Natural killer cell (primary cell): ENCODE results near the gene DUSP5. TPM values are rescaled to one million over a fixed set of nuclear protein-coding genes. Genes with fewer than 3 reads are reported as not detected.

ENCODE experiments used
- ATAC-seq, 3 donors: fragments of 150-1000 bp in 2 of 3; fragments of 200-7000 bp in 1 of 3; cut with Tn5 transposase; 1 replicate in 1 of 3; 2 replicates in 2 of 3; pipeline ENCODE4 v1.10.0; 2021; ENCODE audit warnings: mild to moderate bottlenecking in 2 of 3, moderate library complexity in 2 of 3
- DNase-seq, 2 donors: peaks; one replicate each; pipeline versions ENCODE4 v3.0.0 to v3.0.0-alpha.2; 2013 to 2021; ENCODE audit warnings: mixed read lengths in 1 of 2
- H3K27ac ChIP-seq: one replicate; pipeline ENCODE4 v1.5.1; 2013; ENCODE audit warnings: mild to moderate bottlenecking, low read length
- H3K27me3 ChIP-seq: one replicate; pipeline ENCODE4 v1.6.1; 2013; ENCODE audit warnings: low read length; ENCODE audit not compliant: control insufficient read depth, insufficient read depth
- H3K36me3 ChIP-seq: one replicate; pipeline ENCODE4 v1.6.1; 2013; ENCODE audit warnings: low read length; ENCODE audit not compliant: control insufficient read depth, insufficient read depth
- H3K4me1 ChIP-seq: one replicate; pipeline ENCODE4 v1.6.1; 2013; ENCODE audit warnings: low read length; ENCODE audit not compliant: control insufficient read depth, insufficient read depth
- H3K4me3 ChIP-seq: one replicate; pipeline ENCODE4 v1.5.1; 2013; ENCODE audit warnings: low read length
- H3K9me3 ChIP-seq: one replicate; pipeline ENCODE4 v1.6.1; 2013; ENCODE audit warnings: low read length; ENCODE audit not compliant: control insufficient read depth, insufficient read depth
- H3K27ac Mint-ChIP-seq, 2 donors: one replicate each; pipeline ENCODE4 v1.8.0; 2022; ENCODE audit warnings: mild to moderate bottlenecking in 2 of 2, mixed read lengths in 2 of 2, moderate library complexity in 1 of 2
- H3K27me3 Mint-ChIP-seq, 2 donors: one replicate each; pipeline ENCODE4 v1.8.0; 2022; ENCODE audit warnings: low read depth in 2 of 2, mixed read lengths in 2 of 2
- H3K36me3 Mint-ChIP-seq: one replicate; pipeline ENCODE4 v1.8.0; 2022; ENCODE audit warnings: mixed read lengths
- H3K4me1 Mint-ChIP-seq, 2 donors: one replicate each; pipeline ENCODE4 v1.8.0; 2022; ENCODE audit warnings: mixed read lengths in 2 of 2
- H3K4me3 Mint-ChIP-seq: one replicate; pipeline ENCODE4 v1.8.0; 2022; ENCODE audit warnings: mild to moderate bottlenecking, moderate library complexity, mixed read lengths
- H3K9me3 Mint-ChIP-seq, 2 donors: one replicate each; pipeline ENCODE4 v1.8.0; 2022; ENCODE audit warnings: mixed read lengths in 2 of 2
- CTCF ChIP-seq: fragments of 200-600 bp; IDR thresholded peaks from one replicate; pipeline ENCODE4 v1.8.0; 2022; ENCODE audit warnings: antibody characterized with exemption
- WGBS: methylation state at CpG from one replicate; pipeline ENCODE4 v1.1.7; 2013; ENCODE audit warnings: missing lambda C conversion rate; ENCODE audit not compliant: insufficient coverage; 5-methylcytosine and 5-hydroxymethylcytosine counted together
- intact Hi-C: fragments of 100-400 bp; cut with micrococcal nuclease; formaldehyde crosslinking; loops from one replicate; pipeline ENCODE4 v1.14.2; 2022
- total RNA-seq, 4 donors: library from RNA; stranded (reverse); fragments of 120-200 nt in 1 of 4; gene quantifications; one replicate each; pipeline versions ENCODE4 v1.2.3 to v1.2.4, GENCODE V29; 2013 to 2022

The DUSP5 gene
- total RNA-seq, 3 donors from 2014 or later (not counting 1 experiment from before 2014, with no cell fraction given) = 56.3 to 98.9 (median 69.6) TPM

DNA sequence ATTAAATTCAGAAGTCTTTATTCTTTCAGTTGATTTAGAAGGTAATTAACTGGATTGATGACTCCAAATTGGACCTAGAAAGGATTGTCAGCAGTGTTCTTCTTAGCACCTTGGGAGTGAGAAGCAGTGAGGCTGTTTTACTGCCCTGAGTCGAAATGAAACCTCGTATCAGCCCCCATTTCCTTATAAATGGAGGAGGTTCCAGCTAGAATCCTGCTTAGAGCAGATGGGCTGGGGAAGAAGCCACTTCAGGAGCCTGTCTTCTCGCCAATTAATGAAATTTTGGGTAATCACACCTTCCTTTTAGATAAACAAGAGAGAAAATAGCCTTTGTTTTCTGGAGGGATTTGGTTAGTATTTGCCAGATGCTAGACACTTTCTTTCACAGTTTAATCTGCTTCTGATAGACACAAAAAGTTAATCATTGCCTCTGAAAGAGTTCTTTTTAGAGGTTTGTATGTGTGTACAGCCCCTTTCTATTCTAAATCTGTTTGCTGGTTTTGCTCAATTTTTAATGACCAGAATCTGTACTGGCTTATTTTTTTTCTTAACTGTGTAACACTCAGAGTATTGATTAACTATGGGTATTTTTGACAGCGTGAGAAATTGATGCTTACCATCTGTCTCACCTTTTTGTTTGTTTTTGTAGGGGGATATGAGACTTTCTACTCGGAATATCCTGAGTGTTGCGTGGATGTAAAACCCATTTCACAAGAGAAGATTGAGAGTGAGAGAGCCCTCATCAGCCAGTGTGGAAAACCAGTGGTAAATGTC, 4.6 kb downstream of the DUSP5 start:
- H3K27me3 ChIP-seq = no peaks in the 10 kb centered on the region
- no peak for ATAC-seq
- H3K36me3 Mint-ChIP-seq = no peaks in the 10 kb centered on the region
- peaks cover 7% of the 10 kb centered on the region for H3K36me3 ChIP-seq
- WGBS = 81% methylated on average over 5 of the region's 6 CpGs
- no peaks in the 10 kb centered on the region for H3K9me3 ChIP-seq
- peaks cover 75 to 81% of the 10 kb centered on the region in 2 donors for H3K4me1 Mint-ChIP-seq
- H3K4me3 Mint-ChIP-seq = peak overlapping the region; percentile 76
- H3K4me3 ChIP-seq = no peak overlapping the region
- peak overlapping the region; percentile 95 for H3K27ac ChIP-seq
- peak overlapping the region; percentile 96 for H3K27ac Mint-ChIP-seq
- H3K9me3 Mint-ChIP-seq = no peaks in the 10 kb centered on the region
- TF ChIP-seq CTCF = no peak
- peaks cover 69% of the 10 kb centered on the region for H3K4me1 ChIP-seq
- intact Hi-C loops = no loop called here
- no peaks in the 10 kb centered on the region for H3K27me3 Mint-ChIP-seq
- DNase-seq = no peak

- Histone ChIP-seq H3K27me3 (no peaks in the 10 kb centered on the region), H3K4me3 (no peak overlapping the region), H3K9me3 (no peaks in the 10 kb centered on the region), H3K27ac (peak overlapping the region; percentile 95), H3K36me3 (peaks cover 8% of the 10 kb centered on the region), H3K4me1 (peaks cover 68% of the 10 kb centered on the region)
- intact Hi-C loops = no loop called here
- Mint-ChIP-seq H3K4me3 (peak overlapping the region; percentile 76), H3K27ac (peak overlapping the region; percentile 96), H3K4me1 (peaks cover 73 to 83% of the 10 kb centered on the region in 2 donors), H3K9me3 (no peaks in the 10 kb centered on the region), H3K27me3 (no peaks in the 10 kb centered on the region), H3K36me3 (peaks cover 4% of the 10 kb centered on the region)
- ATAC-seq = no peak
- no peak for TF ChIP-seq CTCF
- WGBS = 29% methylated on average over 3 of the region's 3 CpGs
- peak in 1 of 2 donors; percentile 41 for DNase-seq
Observed at GRCh38 chr10:110502851-110503301, 5.2 kb downstream of the DUSP5 start.

GRCh38 chr10:110503528-110504110, 5.9 kb downstream of the DUSP5 start:
- no peaks in the 10 kb centered on the region for H3K27me3 ChIP-seq
- no peaks in the 10 kb centered on the region for H3K9me3 ChIP-seq
- intact Hi-C loops = loop anchor here (1.0 to 2.0 kb wide), 7 partner anchors 26 to 361 kb away; partner anchors contain the start of gene SMC3
- peak in 1 of 3 donors; percentile 0 for ATAC-seq
- H3K36me3 ChIP-seq = peaks cover 8% of the 10 kb centered on the region
- Mint-ChIP-seq H3K9me3 (no peaks in the 10 kb centered on the region), H3K27me3 (no peaks in the 10 kb centered on the region), H3K27ac (peak overlapping the region; percentile 96), H3K4me1 (peaks cover 70 to 85% of the 10 kb centered on the region in 2 donors), H3K36me3 (peaks cover 7% of the 10 kb centered on the region), H3K4me3 (peak overlapping the region; percentile 76)
- DNase-seq = peak in 1 of 2 donors; percentile 21
- H3K4me3 ChIP-seq = no peak overlapping the region
- H3K4me1 ChIP-seq = peaks cover 65% of the 10 kb centered on the region
- WGBS = 39% methylated on average over 3 of the region's 4 CpGs
- TF ChIP-seq CTCF = no peak
- peak overlapping the region; percentile 95 for H3K27ac ChIP-seq
